HG02588 (cell line): ENCODE results near the gene EFL1.
A peak's percentile ranks its signal among the peaks of the same experiment; 100 is the strongest.
"Not testable (repeated sequence)": the region's sequence is repeated elsewhere in the genome, so short reads cannot be mapped to it uniquely, and the experiment has no call there.

Experiments
- ATAC-seq: cut with Tn5 transposase; IDR thresholded peaks from one replicate; pipeline ENCODE4 v1.9.1; 2021; ENCODE audit warnings: mild to moderate bottlenecking, moderate library complexity; ENCODE audit not compliant: unreplicated experiment

Gene EFL1

GRCh38 chr15:82282386-82282785 lies 19.9 kb upstream of the EFL1 start:
- ATAC-seq: not testable (repeated sequence)

GRCh38 chr15:82281276-82281675 lies 18.7 kb upstream of the EFL1 start:
- not testable (repeated sequence) for ATAC-seq

- ATAC-seq: no peak
Measured at GRCh38 chr15:82275410-82275809, 12.9 kb upstream of the EFL1 start.

- ATAC-seq: no peak
Measured at GRCh38 chr15:82272154-82272553, 9.6 kb upstream of the EFL1 start.

GRCh38 chr15:82268454-82268853 lies 5.9 kb upstream of the EFL1 start:
- ATAC-seq: not testable (repeated sequence)

GRCh38 chr15:82267137-82267536 lies 4.6 kb upstream of the EFL1 start:
- not testable (repeated sequence) for ATAC-seq

- ATAC-seq: no peak
Measured at GRCh38 chr15:82263350-82263749, 816 bp upstream of the EFL1 start.

GRCh38 chr15:82261566-82262421 lies 740 bp downstream of the EFL1 start:
- peak; percentile 15 for ATAC-seq

GRCh38 chr15:82248261-82248660 lies 14.3 kb downstream of the EFL1 start:
- ATAC-seq: not testable (repeated sequence)

GRCh38 chr15:82245956-82246355 lies 16.6 kb downstream of the EFL1 start:
- not testable (repeated sequence) for ATAC-seq

- ATAC-seq: not testable (repeated sequence)
Measured at GRCh38 chr15:82243644-82244043, 18.9 kb downstream of the EFL1 start.

GRCh38 chr15:82241836-82242499 lies 20.6 kb downstream of the EFL1 start:
- ATAC-seq: not testable (repeated sequence)

- ATAC-seq: no peak
Measured at GRCh38 chr15:82239685-82240391, 22.7 kb downstream of the EFL1 start.

- ATAC-seq: not testable (repeated sequence)
Measured at GRCh38 chr15:82237944-82238534, 24.5 kb downstream of the EFL1 start.

- no peak for ATAC-seq
Measured at GRCh38 chr15:82231842-82232241, 30.7 kb downstream of the EFL1 start.

GRCh38 chr15:82231233-82231632 lies 31.3 kb downstream of the EFL1 start:
- ATAC-seq: no peak

GRCh38 chr15:82228750-82229149 lies 33.8 kb downstream of the EFL1 start:
- ATAC-seq: no peak

GRCh38 chr15:82221535-82221934 lies 41.0 kb downstream of the EFL1 start:
- ATAC-seq: not testable (repeated sequence)

GRCh38 chr15:82216092-82216491 lies 46.4 kb downstream of the EFL1 start:
- ATAC-seq: not testable (repeated sequence)

GRCh38 chr15:82212201-82212600 lies 50.3 kb downstream of the EFL1 start:
- ATAC-seq: not testable (repeated sequence)

- ATAC-seq: not testable (repeated sequence)
Measured at GRCh38 chr15:82210066-82210597, 52.4 kb downstream of the EFL1 start.
